Pancreas (tissue), 10 donors: ENCODE results near the gene SHMT1. TPM values are rescaled to one million over a fixed set of nuclear protein-coding genes. Genes with fewer than 3 reads are reported as not detected.
A peak's percentile ranks its signal among the peaks of the same experiment; 100 is the strongest.
"Not testable (repeated sequence)": the region's sequence is repeated elsewhere in the genome, so short reads cannot be mapped to it uniquely, and the experiment has no call there.

Experiments used
- ATAC-seq, 4 donors: fragments of 200-7000 bp; cut with Tn5 transposase; one replicate each; pipeline versions ENCODE4 v1.8.0 to v1.9.1; 2020; ENCODE audit warnings: mild to moderate bottlenecking in 4 of 4, moderate library complexity in 4 of 4
- DNase-seq, 6 donors: peaks; one replicate each; pipeline ENCODE4 v3.0.0-alpha.2; 2020
- FAIRE-seq: peaks from 2 replicates; lab custom pipeline; 2012; peaks lifted over from hg19 to GRCh38; lab: Jason Lieb, UNC
- H3K27ac ChIP-seq, 4 donors: fragments of 200-600 bp; sonication (generic); 1 replicate in 3 of 4; 2 replicates in 1 of 4; pipeline versions ENCODE4 v1.5.0 to v1.8.0; 2020
- H3K27me3 ChIP-seq, 4 donors: fragments of 200-600 bp; one replicate each; pipeline ENCODE4 v1.8.0; 2021
- H3K36me3 ChIP-seq, 3 donors: fragments of 200-600 bp; sonication (generic) in 1 of 3; one replicate each; pipeline versions ENCODE4 v1.5.0 to v1.8.0; 2020 to 2021
- H3K4me1 ChIP-seq, 3 donors: fragments of 200-600 bp; one replicate each; pipeline ENCODE4 v1.8.0; 2021
- H3K4me3 ChIP-seq, 4 donors: fragments of 200-600 bp; sonication (generic) in 2 of 4; one replicate each; pipeline versions ENCODE4 v1.5.0 to v1.8.0; 2020 to 2021
- H3K9me3 ChIP-seq, 4 donors: fragments of 200-600 bp; one replicate each; pipeline ENCODE4 v1.8.0; 2021
- CTCF ChIP-seq, 4 donors: fragments of 200-600 bp; sonication (generic) in 3 of 4; IDR thresholded peaks; one replicate each; pipeline versions ENCODE4 v1.5.0 to v1.8.0; 2021; ENCODE audit warnings: antibody characterized with exemption in 4 of 4
- WGBS, 2 donors: extraction: QIAGEN DNeasy Blood & Tissue Kit; methylation state at CpG; one replicate each; pipeline ENCODE4 v1.1.7; 2013; 5-methylcytosine and 5-hydroxymethylcytosine counted together
- intact Hi-C, 3 donors: fragments of 100-400 bp; cut with DNase I; formaldehyde crosslinking; loops; one replicate each; pipeline versions ENCODE4 v1.11.1 to v1.14.2; 2022
- polyA plus RNA-seq, 2 donors: library from polyadenylated mRNA; stranded (reverse); fragments of 200-250 nt; gene quantifications; one replicate each; pipeline ENCODE4 v1.2.3, GENCODE V29; 2013
- total RNA-seq, 6 donors: library from RNA; stranded (reverse); fragmentation: NEBNext Ultra II Directional in 4 of 6; extraction: Animal tissue kit (Norgen Biotek cat#: 25700) in 4 of 6; gene quantifications; one replicate each; pipeline versions ENCODE4 v1.2.1 to v1.2.4, GENCODE V29; 2021 to 2023
- donor health status: healthy with polysubstance abuse.
- donor health status: DM: no; HTN: no; CAD: no; lungs with moderate emphysema.
- donor health status: DM: no; HTN: no; CAD: no.
- donor health status: control.
- donor health status: control.
- donor health status: Bipolar disorder and iron deficiency.
- donor health status: DM: yes; HTN: yes; CAD: no.
- donor health status: DM: no; HTN: no; CAD: no.
- donor health status: DM: no; HTN: no; CAD: no.
- donor health status: DM: yes; HTN: yes; CAD: no.

The SHMT1 gene
- total and polyA plus RNA-seq, 8 donors: 5.8 to 14.3 (median 11.2) TPM

- no peak for ATAC-seq
- no peak overlapping the region for H3K27ac ChIP-seq
- H3K9me3 ChIP-seq: no peaks in the 10 kb centered on the region
- no peak for TF ChIP-seq CTCF (IDR thresholded peaks at IDR 0.05)
- intact Hi-C loops: no loop called here
- no peak for FAIRE-seq
- DNase-seq: no peak
- H3K36me3 ChIP-seq: peaks cover 0 to 10% (median 0%) of the 10 kb centered on the region in 3 donors
- no peaks in the 10 kb centered on the region for H3K4me1 ChIP-seq
- H3K27me3 ChIP-seq: no peaks in the 10 kb centered on the region
- 91 to 93% methylated on average over 6 of the region's 6 CpGs for WGBS, 2 donors
- H3K4me3 ChIP-seq: no peak overlapping the region
These were observed 9.8 kb downstream of the SHMT1 start for GRCh38 chr17:18353541-18353940.

- H3K4me1 ChIP-seq: no peaks in the 10 kb centered on the region
- TF ChIP-seq CTCF (IDR thresholded peaks at IDR 0.05): no peak
- ATAC-seq (no peak), DNase-seq (no peak), FAIRE-seq (no peak)
- H3K36me3 ChIP-seq: peaks cover 0 to 11% (median 0%) of the 10 kb centered on the region in 3 donors
- H3K4me3 ChIP-seq: no peak overlapping the region
- 82 to 84% methylated on average over 5 of the region's 5 CpGs for WGBS, 2 donors
- intact Hi-C loops: no loop called here
- no peak overlapping the region for H3K27ac ChIP-seq
- H3K9me3 ChIP-seq: no peaks in the 10 kb centered on the region
- no peaks in the 10 kb centered on the region for H3K27me3 ChIP-seq
These were observed 19.3 kb downstream of the SHMT1 start for GRCh38 chr17:18344021-18344420.

- DNase-seq (peak in 1 of 6 donors; percentile 54), FAIRE-seq (no peak), ATAC-seq (no peak)
- intact Hi-C loops: no loop called here
- Histone ChIP-seq H3K27me3 (no peaks in the 10 kb centered on the region), H3K27ac (no peak overlapping the region), H3K36me3 (peaks cover 0 to 7% (median 0%) of the 10 kb centered on the region in 3 donors), H3K4me3 (no peak overlapping the region), H3K9me3 (no peaks in the 10 kb centered on the region), H3K4me1 (no peaks in the 10 kb centered on the region)
- no peak for TF ChIP-seq CTCF (IDR thresholded peaks at IDR 0.05)
- 96 to 97% methylated on average over 13 of the region's 13 CpGs for WGBS, 2 donors
These were observed 23.4 kb downstream of the SHMT1 start for GRCh38 chr17:18339933-18340332.

GRCh38 chr17:18338158-18338557, 25.2 kb downstream of the SHMT1 start:
- H3K4me3 ChIP-seq, H3K4me1 ChIP-seq, ATAC-seq, H3K9me3 ChIP-seq, H3K27ac ChIP-seq, H3K27me3 ChIP-seq, intact Hi-C loops, FAIRE-seq: not testable (repeated sequence)
- 95 to 96% methylated on average over 19 to 25 of the region's 25 CpGs for WGBS, 2 donors
- DNase-seq: peak in 1 of 6 donors; percentile 58
- H3K36me3 ChIP-seq: peaks cover 0 to 11% (median 0%) of the 10 kb centered on the region in 3 donors

GRCh38 chr17:18332909-18333489, 30.4 kb downstream of the SHMT1 start:
- H3K4me3 ChIP-seq: no peak overlapping the region
- H3K4me1 ChIP-seq: no peaks in the 10 kb centered on the region
- peaks cover 0 to 16% (median 3%) of the 10 kb centered on the region in 3 donors for H3K36me3 ChIP-seq
- no peak for FAIRE-seq
- H3K27ac ChIP-seq: no peak overlapping the region
- ATAC-seq: no peak
- DNase-seq: no peak
- no peaks in the 10 kb centered on the region for H3K27me3 ChIP-seq
- 80 to 90% methylated on average over 4 of the region's 4 CpGs for WGBS, 2 donors
- no peak for TF ChIP-seq CTCF (IDR thresholded peaks at IDR 0.05)
- no peaks in the 10 kb centered on the region for H3K9me3 ChIP-seq
- intact Hi-C loops: no loop called here
